Upper lobe of left lung (tissue), 4 donors: Measurements from ENCODE around the gene DFFB.

Experiments
- EP300 ChIP-seq, 4 donors: sonication (generic); formaldehyde crosslinking; IDR thresholded peaks; one replicate each; pipeline ENCODE4 v1.5.1; 2017; ENCODE audit warnings: antibody characterized with exemption in 4 of 4, control low read depth in 2 of 4
- POLR2A ChIP-seq, 4 donors: fragments of 450-650 bp; IDR thresholded peaks; one replicate each; pipeline ENCODE4 v1.5.1; 2016 to 2017; ENCODE audit warnings: antibody characterized with exemption in 4 of 4, mild to moderate bottlenecking in 2 of 4
- POLR2AphosphoS5 ChIP-seq, 2 donors: sonication (generic); formaldehyde crosslinking; IDR thresholded peaks; one replicate each; pipeline ENCODE4 v1.5.1; 2017; ENCODE audit warnings: antibody characterized with exemption in 2 of 2
- TF ChIP-seq, protein P1 (sequence below), 6 experiments: fragments of 450-650 bp in 4 of 6; fragments of 200-600 bp in 2 of 6; sonication (generic) in 2 of 6; IDR thresholded peaks; one replicate each; pipeline ENCODE4 v1.5.1; 2016 to 2019; ENCODE audit warnings: antibody characterized with exemption in 6 of 6

DNA sequence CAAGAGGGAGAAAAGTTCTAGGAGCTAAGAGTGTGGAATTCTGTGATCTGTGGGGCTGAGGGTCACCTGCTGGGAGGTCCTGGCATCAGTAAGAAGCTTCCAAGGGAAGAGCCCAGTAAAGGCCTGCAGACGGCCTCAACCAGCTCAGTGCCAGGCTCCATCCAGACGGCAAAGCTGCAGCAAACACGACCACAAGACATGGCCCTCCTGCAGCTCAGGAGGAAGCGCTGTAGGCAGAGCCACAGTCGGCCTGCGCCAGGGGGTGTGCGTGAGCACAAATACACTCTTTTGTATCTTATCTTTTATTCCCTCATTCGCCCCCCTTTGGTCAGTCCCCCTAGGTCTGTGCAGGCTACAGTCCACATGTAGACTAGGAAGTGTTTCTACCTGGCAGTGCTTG is 29.4 kb downstream of the DFFB start:
- TF ChIP-seq, protein P1, sequence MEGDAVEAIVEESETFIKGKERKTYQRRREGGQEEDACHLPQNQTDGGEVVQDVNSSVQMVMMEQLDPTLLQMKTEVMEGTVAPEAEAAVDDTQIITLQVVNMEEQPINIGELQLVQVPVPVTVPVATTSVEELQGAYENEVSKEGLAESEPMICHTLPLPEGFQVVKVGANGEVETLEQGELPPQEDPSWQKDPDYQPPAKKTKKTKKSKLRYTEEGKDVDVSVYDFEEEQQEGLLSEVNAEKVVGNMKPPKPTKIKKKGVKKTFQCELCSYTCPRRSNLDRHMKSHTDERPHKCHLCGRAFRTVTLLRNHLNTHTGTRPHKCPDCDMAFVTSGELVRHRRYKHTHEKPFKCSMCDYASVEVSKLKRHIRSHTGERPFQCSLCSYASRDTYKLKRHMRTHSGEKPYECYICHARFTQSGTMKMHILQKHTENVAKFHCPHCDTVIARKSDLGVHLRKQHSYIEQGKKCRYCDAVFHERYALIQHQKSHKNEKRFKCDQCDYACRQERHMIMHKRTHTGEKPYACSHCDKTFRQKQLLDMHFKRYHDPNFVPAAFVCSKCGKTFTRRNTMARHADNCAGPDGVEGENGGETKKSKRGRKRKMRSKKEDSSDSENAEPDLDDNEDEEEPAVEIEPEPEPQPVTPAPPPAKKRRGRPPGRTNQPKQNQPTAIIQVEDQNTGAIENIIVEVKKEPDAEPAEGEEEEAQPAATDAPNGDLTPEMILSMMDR (IDR thresholded peaks at IDR 0.05) = no peak
- TF ChIP-seq POLR2A (IDR thresholded peaks at IDR 0.05) (no peak), POLR2AphosphoS5 (IDR thresholded peaks at IDR 0.05) (no peak), EP300 (IDR thresholded peaks at IDR 0.05) (no peak)
